ENCODE measurements around the gene BAZ1A. TPM values are rescaled to one million over a fixed set of nuclear protein-coding genes. Genes with fewer than 3 reads are reported as not detected.
A peak's percentile ranks its signal among the peaks of the same experiment; 100 is the strongest.

BAZ1A gene
- polyA plus RNA-seq, 2 of the 4 experiments (the other 2 are of a cell fraction), result 32.9 to 38.2 TPM

GRCh38 chr14:34872822-34873588 lies 2.2 kb downstream of the BAZ1A start:
- CTCF ChIA-PET, result interaction anchor here (0.9 to 2.0 kb wide), 2 partner anchors 47 to 108 kb away, joined by 3 to 7 read pairs; no protein-coding TSS in a partner anchor

GRCh38 chr14:34867199-34867598 lies 8.0 kb downstream of the BAZ1A start:
- ChIA-PET POLR2A (no interaction called here), CTCF (no interaction called here)
- Histone ChIP-seq H3K4me3 (no peak overlapping the region), H3K4me2 (no peak overlapping the region), H3K9me3 (no peaks in the 10 kb centered on the region), H3K4me1 (peaks cover 5% of the 10 kb centered on the region; the same call in 2 of the 3 replicates), H3K27ac (no peak overlapping the region)
- TF ChIP-seq CBX8 (IDR thresholded peaks at IDR 0.05) (no peak), HDAC2 (IDR thresholded peaks at IDR 0.05) (no peak)
- WGBS (ENCODE audit: missing lambda C conversion rate), result 83% methylated on average over 5 of the region's 5 CpGs
- DNase-seq (ENCODE audit: low read depth in 1 of 2, low spot score in 1 of 2) (no peak), FAIRE-seq (no peak), ATAC-seq (no peak)

More at GRCh38 chr14:34872822-34873588, 2.2 kb downstream of the BAZ1A start:
- POLR2A ChIA-PET, result interaction anchor here (0.8 to 1.6 kb wide), 4 partner anchors 14 to 173 kb away, joined by 3 to 7 read pairs (median 4); partner anchors contain the start of genes FAM177A1 and SRP54
- Histone ChIP-seq H3K27ac (peak overlapping the region; percentile 94 to 95), H3K9me3 (no peaks in the 10 kb centered on the region), H3K4me3 (peak overlapping the region; percentile 90), H3K4me2 (peak overlapping the region; percentile 77), H3K4me1 (peaks cover 15% of the 10 kb centered on the region)
- DNase-seq (ENCODE audit: low read depth in 1 of 2, low spot score in 1 of 2) (peak; percentile 3 to 46), FAIRE-seq (no peak), ATAC-seq (peak; percentile 2 to 72; a peak in 2 of 6 replicates)
- TF ChIP-seq PHF8 (IDR thresholded peaks at IDR 0.05; ENCODE audit: borderline replicate concordance, low read depth) (no peak), MAX (IDR thresholded peaks at IDR 0.05) (peak; percentile 90; the same call in 1 of the 2 replicates), TP53 (CRISPR knock-in tag; IDR thresholded peaks at IDR 0.05) (no peak), MYC (IDR thresholded peaks at IDR 0.05; ENCODE audit: borderline replicate concordance, low read length) (peak; percentile 82)
- 18% methylated on average over 18 of the region's 19 CpGs for WGBS (ENCODE audit: missing lambda C conversion rate)

GRCh38 chr14:34865889-34866574 lies 9.1 kb downstream of the BAZ1A start:
- no peak for TF ChIP-seq EHMT2 (IDR thresholded peaks at IDR 0.05; ENCODE audit: low read depth)
- no peak for TF ChIP-seq ELK1 (IDR thresholded peaks at IDR 0.05; ENCODE audit: low read depth, low read length)
- TF ChIP-seq NR3C1 (IDR thresholded peaks at IDR 0.05), result no peak
- TF ChIP-seq RCOR1 (IDR thresholded peaks at IDR 0.05; ENCODE audit: low read depth, low read length), result no peak
- TF ChIP-seq CEBPB (IDR thresholded peaks at IDR 0.05), result no peak
- no peak for TF ChIP-seq HMGXB4 (CRISPR knock-in tag; IDR thresholded peaks at IDR 0.05; ENCODE audit: borderline replicate concordance)
- TF ChIP-seq MYC (IDR thresholded peaks at IDR 0.05; ENCODE audit: borderline replicate concordance, low read length), result no peak
- TF ChIP-seq FOSL2 (IDR thresholded peaks at IDR 0.05), result no peak
- TF ChIP-seq FOSL2 (CRISPR knock-in tag; IDR thresholded peaks at IDR 0.05), result no peak
- TF ChIP-seq KDM5A (IDR thresholded peaks at IDR 0.05), result no peak
- no peak for TF ChIP-seq MAX (IDR thresholded peaks at IDR 0.05)
- TF ChIP-seq USF2 (IDR thresholded peaks at IDR 0.05), result no peak
- no peak for TF ChIP-seq POLR2A (IDR thresholded peaks at IDR 0.05; ENCODE audit: low read length)
- TF ChIP-seq HDAC2 (IDR thresholded peaks at IDR 0.05), result no peak
- TF ChIP-seq FOXS1 (CRISPR knock-in tag; IDR thresholded peaks at IDR 0.05), result no peak
- no peak for TF ChIP-seq CHD2 (IDR thresholded peaks at IDR 0.05; ENCODE audit: low read length, partially characterized antibody)
- Histone ChIP-seq H3K27ac (no peak overlapping the region), H3K4me3 (no peak overlapping the region), H3K9me3 (no peaks in the 10 kb centered on the region), H3K4me2 (no peak overlapping the region), H3K4me1 (0 out of 3 replicates have a peak, but pooled peaks cover 4% of the 10 kb centered on the region)
- ChIA-PET CTCF (interaction anchor here (0.9 kb wide), 1 partner anchor 27 kb away, joined by 3 read pairs; no protein-coding TSS in a partner anchor), POLR2A (interaction anchor here (1.3 kb wide), 1 partner anchor 9 kb away, joined by 4 read pairs; the partner anchor contains the start of gene BAZ1A)
- no peak for FAIRE-seq
- no peak for DNase-seq (ENCODE audit: low read depth in 1 of 2, low spot score in 1 of 2)
- ATAC-seq, result no peak
- WGBS (ENCODE audit: missing lambda C conversion rate), result 91% methylated on average over 13 of the region's 13 CpGs
